C4-2B (cell line): ENCODE measurements around the gene CACNA2D1.
"Not testable (repeated sequence)": the region's sequence is repeated elsewhere in the genome, so short reads cannot be mapped to it uniquely, and the experiment has no call there.

Experiments
- H3K27ac ChIP-seq: fragments of 450-650 bp; 2 replicates; pipeline ENCODE4 v1.5.1; 2017
- ZFX ChIP-seq: fragments of 450-650 bp; IDR thresholded peaks from 2 replicates; pipeline ENCODE4 v1.6.1; 2017
- TF ChIP-seq, protein P1 (sequence below): fragments of 450-650 bp; conservative IDR thresholded peaks from 2 replicates; pipeline ENCODE4 v1.5.1; 2017; ENCODE audit warnings: mild to moderate bottlenecking

CACNA2D1 gene

DNA sequence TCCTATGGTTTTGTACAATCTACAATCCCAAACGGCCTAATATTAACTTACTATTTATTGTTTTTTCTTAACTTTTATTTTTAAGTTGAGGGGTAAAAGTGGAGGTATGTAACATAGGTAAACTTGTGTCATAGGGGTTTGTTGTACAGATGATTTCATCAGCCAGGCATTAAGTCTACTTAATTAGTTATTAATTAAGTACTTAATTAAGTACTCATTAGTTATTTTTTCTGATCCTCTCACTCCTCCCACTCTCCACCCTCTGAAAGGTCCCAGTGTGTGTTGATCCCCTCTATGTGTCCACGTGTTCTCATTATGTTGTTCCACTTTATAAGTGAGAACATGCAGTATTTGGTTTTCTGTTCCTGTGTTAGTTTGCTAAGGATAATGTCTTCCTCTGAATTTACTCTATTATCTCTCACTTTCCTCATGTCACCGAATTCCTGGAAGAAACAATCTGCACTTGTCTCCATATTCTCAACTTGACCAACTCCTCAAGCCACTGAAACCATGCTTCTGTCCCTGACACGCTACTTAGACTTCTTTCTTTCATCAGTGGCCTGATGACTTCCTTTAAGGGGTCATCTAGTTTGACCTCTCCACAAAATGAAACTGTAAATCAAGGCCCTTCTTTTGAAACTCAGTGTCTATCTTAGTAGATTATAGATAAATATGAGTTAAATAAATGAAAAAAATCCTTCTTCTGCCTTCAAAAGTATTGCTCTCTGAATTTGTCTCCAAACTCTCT, 9.1 kb downstream of the CACNA2D1 start:
- no peak for TF ChIP-seq ZFX
- TF ChIP-seq, protein P1, sequence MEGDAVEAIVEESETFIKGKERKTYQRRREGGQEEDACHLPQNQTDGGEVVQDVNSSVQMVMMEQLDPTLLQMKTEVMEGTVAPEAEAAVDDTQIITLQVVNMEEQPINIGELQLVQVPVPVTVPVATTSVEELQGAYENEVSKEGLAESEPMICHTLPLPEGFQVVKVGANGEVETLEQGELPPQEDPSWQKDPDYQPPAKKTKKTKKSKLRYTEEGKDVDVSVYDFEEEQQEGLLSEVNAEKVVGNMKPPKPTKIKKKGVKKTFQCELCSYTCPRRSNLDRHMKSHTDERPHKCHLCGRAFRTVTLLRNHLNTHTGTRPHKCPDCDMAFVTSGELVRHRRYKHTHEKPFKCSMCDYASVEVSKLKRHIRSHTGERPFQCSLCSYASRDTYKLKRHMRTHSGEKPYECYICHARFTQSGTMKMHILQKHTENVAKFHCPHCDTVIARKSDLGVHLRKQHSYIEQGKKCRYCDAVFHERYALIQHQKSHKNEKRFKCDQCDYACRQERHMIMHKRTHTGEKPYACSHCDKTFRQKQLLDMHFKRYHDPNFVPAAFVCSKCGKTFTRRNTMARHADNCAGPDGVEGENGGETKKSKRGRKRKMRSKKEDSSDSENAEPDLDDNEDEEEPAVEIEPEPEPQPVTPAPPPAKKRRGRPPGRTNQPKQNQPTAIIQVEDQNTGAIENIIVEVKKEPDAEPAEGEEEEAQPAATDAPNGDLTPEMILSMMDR: no peak
- H3K27ac ChIP-seq: no peak overlapping the region

DNA sequence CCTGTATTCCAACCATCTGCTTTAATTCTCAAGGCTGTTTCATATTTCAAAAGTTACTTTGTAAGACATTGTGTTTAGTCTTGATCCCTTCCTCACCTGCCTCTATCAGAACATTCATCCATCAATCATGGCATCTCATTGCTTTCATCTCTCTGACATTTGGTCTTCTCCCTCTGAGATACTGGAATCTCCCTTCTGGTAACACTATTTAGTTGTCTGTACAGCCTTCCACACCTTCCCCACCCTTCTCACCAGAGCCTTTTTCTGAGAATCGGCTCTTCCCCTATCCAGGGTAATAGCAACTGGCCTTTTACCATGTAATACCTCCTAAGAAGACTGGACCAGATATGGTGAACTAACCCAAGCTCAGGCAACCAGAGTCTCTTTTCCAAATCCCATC, 10.1 kb downstream of the CACNA2D1 start:
- TF ChIP-seq, protein P1: no peak
- TF ChIP-seq ZFX: no peak
- no peak overlapping the region for H3K27ac ChIP-seq

DNA sequence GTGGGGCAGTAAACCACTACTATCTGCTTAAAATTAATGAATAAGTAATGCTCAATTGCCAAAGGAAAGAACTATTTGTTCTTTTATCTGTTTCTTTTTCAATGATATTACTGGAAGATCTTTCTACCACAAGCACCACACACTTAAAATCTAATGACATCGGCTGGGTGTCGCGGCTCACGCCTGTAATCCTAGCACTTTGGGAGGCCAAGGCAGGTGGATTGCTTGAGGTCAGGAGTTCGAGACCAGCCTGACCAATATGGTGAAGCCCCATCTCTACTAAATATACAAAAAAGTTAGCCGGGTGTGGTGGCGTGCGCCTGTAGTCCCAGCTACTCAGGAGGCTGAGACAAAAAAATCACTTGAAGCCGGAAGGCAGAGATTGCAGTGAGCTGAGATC, 10.8 kb downstream of the CACNA2D1 start:
- H3K27ac ChIP-seq: not testable (repeated sequence)

DNA sequence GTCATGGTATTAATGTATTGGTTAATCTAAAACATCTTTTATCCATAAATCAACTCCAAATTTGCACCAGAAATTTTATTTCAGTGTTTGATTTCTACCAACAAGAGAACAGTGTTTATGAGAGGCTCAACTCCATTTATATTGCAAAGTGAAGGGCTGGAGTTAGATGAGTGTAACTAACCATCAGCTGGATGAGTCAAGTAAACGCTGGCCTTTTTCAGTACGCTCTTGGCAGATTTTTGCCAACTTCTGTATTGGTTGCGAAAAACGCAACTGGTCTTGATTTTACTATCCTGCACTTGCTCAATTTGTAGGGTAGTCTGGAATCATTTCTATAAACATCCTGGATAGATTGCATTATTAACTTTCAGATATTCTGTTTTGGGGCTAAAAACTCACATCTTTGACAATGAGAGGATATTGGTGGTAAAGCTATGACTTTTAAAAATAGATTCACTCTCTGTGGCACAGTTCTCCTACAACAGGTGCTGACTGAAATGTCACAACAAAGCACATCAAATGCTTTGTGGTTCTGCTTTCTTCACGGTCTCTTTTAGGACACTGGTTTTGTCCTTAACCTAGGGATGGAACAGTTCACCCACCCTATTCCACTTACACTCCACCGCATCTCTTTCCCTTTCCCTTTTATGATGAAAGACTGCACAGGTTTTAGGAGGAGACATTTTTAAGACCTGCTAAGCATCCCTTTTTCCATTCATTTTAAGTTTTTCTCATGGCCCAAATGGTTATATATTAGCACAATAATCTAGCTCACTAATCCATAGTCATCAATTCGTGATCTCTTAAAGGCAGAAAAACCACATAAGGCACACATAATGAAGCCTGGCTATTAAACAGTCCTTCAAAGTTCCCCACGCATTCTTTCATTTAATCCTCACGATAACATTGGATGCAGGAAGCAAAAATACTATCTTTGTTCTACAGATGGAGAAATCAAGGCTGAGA, 12.8 kb downstream of the CACNA2D1 start:
- no peak overlapping the region for H3K27ac ChIP-seq

DNA sequence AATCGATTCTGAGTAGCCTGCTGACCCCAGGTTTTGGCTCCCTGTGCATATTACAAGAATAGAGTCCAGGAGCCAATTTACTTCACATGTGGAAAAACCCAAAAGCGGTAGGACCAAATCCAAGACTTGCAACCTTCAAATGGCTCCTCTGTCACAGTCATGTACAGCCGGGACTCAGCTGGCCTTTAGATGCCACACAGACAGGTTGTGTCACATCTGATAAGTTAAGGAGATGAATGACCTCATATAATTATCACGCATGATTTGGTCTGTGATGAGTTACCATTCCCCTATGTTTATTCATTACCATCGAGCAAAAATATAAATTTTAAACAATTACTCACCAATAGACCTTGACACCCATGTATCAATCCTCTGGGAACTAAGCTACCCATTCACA, 14.2 kb downstream of the CACNA2D1 start:
- TF ChIP-seq ZFX: no peak
- TF ChIP-seq, protein P1: no peak
- no peak overlapping the region for H3K27ac ChIP-seq

More for the DNA sequence above, 12.8 kb downstream of the CACNA2D1 start:
- TF ChIP-seq ZFX: no peak
- TF ChIP-seq, protein P1: no peak

DNA sequence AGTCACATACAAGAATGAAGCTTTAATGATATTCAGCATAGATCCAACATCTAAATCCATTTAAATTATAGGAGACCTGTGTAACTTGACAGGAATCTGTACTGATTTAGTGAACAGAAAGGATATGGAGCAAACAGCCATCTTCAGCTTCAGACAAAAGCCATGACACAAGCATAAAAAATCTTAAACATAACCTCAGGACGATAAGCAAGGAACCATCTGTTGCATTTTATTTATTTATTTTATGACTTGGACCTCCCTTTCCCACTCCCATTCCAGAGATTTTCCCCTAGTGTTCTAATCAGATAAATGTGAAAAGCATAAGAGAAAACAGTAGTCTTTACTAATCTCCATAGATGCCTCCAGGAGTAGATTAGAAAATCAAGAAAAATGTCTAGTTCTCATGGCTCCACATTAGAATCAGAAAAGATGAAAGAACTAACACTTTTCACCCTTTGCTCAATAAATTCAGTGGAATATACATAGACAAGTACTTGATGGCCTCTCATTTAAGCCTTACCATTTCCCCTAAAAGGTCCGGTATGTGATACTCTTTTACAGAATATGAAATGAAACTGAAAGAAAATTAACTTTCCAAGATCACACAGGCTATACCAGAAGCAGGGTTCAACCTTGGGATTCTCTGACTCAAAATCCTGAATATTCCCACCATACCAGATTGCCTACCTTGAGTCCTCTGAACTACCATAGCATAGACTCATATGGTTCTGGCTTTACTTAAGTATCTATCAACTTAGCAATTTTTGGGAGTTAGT, 15.2 kb downstream of the CACNA2D1 start:
- TF ChIP-seq ZFX: no peak
- TF ChIP-seq, protein P1: no peak
- H3K27ac ChIP-seq: no peak overlapping the region

DNA sequence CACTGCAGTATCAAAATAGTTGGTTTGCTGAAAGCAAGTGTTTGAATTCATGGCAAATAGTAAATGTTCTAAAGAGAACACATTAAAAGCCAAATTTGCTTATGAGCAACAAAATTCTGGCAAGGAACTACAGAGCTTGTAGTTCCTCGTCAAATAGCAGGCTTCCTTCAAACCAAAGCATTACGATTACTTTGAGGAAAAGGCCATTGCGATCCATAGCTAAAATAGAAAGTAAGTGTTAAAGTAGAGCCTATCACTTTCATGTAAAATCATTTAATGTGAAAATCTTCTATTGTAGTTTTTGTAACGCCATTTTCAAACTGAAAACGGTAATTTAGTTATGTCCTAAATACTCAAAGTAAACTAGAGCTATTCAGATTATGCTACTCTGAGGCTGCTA, 20.1 kb downstream of the CACNA2D1 start:
- H3K27ac ChIP-seq: no peak overlapping the region
- TF ChIP-seq, protein P1: no peak
- no peak for TF ChIP-seq ZFX
